Endothelial cell of umbilical vein (primary cell): ENCODE results near the gene PIK3R2.

Experiments used
- EZH2 ChIP-seq: IDR thresholded peaks from 2 replicates; pipeline ENCODE4 v1.6.1; 2012; ENCODE audit warnings: borderline replicate concordance, low read depth, mild to moderate bottlenecking, moderate library complexity, low read length, inconsistent platforms; ENCODE audit not compliant: severe bottlenecking
- POLR2A ChIP-seq: IDR thresholded peaks from 2 replicates; pipeline ENCODE4 v1.6.1; 2012; ENCODE audit warnings: low read depth, mild to moderate bottlenecking, control low read depth, low read length

DNA sequence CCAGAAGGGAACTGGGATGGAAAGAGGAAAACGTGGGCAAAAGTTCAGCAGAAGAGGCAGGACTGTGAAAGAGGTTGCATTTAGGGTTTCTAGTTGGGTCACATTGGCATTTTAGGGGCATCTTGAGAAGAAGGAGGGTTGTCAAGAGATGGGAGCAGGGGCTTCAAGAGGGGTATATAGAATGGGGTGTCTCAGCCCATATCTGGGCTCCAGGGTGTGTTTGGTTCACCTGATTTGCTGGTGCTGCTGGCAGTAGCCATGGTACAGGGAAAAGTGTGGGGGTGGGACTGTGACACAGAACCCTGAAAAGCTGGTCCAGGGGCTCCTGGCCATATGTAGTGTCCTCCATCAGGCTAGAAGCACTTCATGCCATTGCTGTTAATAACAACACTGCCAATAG, 32.8 kb upstream of the PIK3R2 start:
- no peak for TF ChIP-seq EZH2
- TF ChIP-seq POLR2A, result no peak
